C4-2B (cell line): ENCODE measurements around the gene TUBB2B.

Experiments
- CTCF ChIP-seq: fragments of 450-650 bp; conservative IDR thresholded peaks from 2 replicates; pipeline ENCODE4 v1.5.1; 2017; ENCODE audit warnings: mild to moderate bottlenecking
- ZFX ChIP-seq: fragments of 450-650 bp; IDR thresholded peaks from 2 replicates; pipeline ENCODE4 v1.6.1; 2017

- TF ChIP-seq CTCF: no peak
- TF ChIP-seq ZFX: no peak
These were observed 17.8 kb upstream of the TUBB2B start for GRCh38 chr6:3245216-3245615.
